ENCODE measurements around the gene LAGE3. TPM values are rescaled to one million over a fixed set of nuclear protein-coding genes. Genes with fewer than 3 reads are reported as not detected.
A peak's percentile ranks its signal among the peaks of the same experiment; 100 is the strongest.

The LAGE3 gene
- total RNA-seq, 6 experiments from 2014 or later = 8.4 to 24.9 (median 10.8) TPM

DNA sequence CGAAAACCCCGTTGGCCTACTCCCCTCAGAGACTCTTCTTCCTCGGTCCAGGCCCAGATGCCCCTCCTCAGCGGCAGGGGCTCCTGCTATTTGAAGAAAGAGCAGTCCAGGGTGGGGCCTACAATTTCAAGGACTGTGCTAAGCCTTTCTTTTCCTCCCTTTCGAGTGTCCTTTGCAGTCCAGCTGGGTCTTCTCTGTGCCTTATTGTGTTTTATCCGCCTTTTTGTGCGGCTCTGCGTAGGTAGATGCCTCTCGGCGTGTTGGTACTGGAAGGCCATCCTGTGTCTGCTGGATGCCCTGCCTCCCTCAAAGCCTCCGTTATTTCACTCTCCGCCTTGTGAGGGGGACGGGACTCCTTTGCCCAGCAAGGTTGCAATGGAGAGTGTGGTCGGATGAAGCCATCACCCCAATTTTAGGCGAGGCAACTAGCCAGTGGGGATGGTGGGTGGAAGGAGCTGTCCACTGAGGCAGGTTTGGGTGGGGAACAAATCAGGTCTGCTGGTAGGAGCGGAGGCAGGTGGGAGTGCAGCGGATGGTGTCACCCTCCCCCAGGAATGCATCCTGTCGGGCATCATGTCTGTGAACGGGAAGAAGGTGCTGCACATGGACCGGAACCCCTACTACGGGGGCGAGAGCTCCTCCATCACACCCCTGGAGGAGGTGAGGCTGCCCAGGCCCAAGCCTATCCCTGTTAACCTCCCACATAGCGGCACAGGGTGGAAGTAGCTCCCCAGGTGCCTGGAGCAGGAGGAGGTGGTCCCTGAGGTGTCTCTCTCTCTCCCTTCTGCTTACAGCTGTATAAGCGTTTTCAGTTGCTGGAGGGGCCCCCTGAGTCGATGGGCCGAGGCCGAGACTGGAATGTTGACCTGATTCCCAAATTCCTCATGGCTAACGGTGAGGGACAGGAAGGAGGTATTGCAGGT is 40.8 kb downstream of the LAGE3 start:
- ATAC-seq = no peak

DNA sequence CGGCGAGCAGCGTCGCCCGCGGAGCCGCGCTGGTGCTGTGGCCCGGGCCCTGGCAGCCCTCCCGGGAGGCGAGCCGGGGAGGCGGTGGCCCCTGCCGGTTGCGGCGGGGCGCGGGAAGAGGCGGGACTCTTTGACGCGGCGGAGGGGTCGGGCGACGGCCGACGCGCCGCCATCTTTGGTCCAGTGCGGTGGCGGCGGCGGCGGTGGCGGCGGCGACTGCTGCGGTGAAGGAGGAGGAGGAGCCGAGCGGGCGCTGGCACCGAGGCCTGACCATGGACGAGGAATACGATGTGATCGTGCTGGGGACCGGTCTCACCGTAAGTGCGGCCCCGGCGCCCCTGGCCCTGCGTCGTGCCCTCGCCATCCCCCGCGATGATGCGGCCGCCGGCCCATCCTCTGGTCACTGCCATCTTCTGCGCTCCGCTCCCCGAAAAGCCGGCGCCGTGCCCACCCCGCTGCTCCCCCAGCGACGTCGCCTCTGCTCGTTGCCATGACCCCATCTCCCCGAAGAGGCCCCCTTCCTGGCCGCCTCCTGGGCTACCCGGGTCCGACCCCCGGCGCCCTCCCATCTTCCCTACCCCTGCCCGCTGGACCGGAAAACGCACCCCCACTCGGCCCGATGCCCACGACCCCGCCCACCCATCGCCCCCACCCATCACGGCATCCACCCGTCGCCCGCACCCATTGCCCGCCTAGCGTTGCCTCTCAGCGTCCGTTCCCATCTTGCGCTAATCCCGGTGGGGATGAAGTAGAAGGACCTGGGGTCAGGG is 41.9 kb downstream of the LAGE3 start, which contains the start of gene GDI1:
Gene GDI1 (plus strand): TSS at position 172 of the 770 bp plus-strand sequence. CDS start 101 bp downstream, at position 273.
- Histone ChIP-seq H3K36me3 (peaks cover 0 to 2% (median 0%) of the 10 kb centered on the region in 4 donors), H3K27me3 (no peaks in the 10 kb centered on the region), H3K27ac (peak within 1 kb of the TSS; percentile 50 to 73 (median 57)), H3K4me1 (no peaks in the 10 kb centered on the region), H3K4me3 (peak within 1 kb of the TSS; percentile 70 to 77 (median 71)), H3K9me3 (no peaks in the 10 kb centered on the region)
- ATAC-seq (peak; percentile 23 to 68 (median 54)), DNase-seq (peak in 1 of 3 donors; percentile 55)
- intact Hi-C loops (cut with DNase I) = no loop called here
- WGBS (ENCODE audit: insufficient coverage, low coverage, low lambda C conversion rate, missing lambda C conversion rate) = 41% methylated on average over 41 of the region's 93 CpGs
- TF ChIP-seq POLR2A (IDR thresholded peaks at IDR 0.05) = peak; percentile 34
- no peak for TF ChIP-seq CTCF (IDR thresholded peaks at IDR 0.05)

More for the DNA sequence above, 40.8 kb downstream of the LAGE3 start:
- no peak for DNase-seq
- peaks cover 0 to 2% (median 0%) of the 10 kb centered on the region in 4 donors for H3K36me3 ChIP-seq
- H3K27ac ChIP-seq = no peak overlapping the region
- H3K4me3 ChIP-seq = peak overlapping the region; percentile 70 to 77 (median 71)
- no peak for TF ChIP-seq CTCF (IDR thresholded peaks at IDR 0.05)
- TF ChIP-seq POLR2A (IDR thresholded peaks at IDR 0.05) = no peak
- 53% methylated on average over 12 of the region's 28 CpGs for WGBS (ENCODE audit: insufficient coverage, low coverage, low lambda C conversion rate, missing lambda C conversion rate)
- H3K27me3 ChIP-seq = no peaks in the 10 kb centered on the region
- no peaks in the 10 kb centered on the region for H3K4me1 ChIP-seq
- intact Hi-C loops (cut with DNase I) = no loop called here
- no peaks in the 10 kb centered on the region for H3K9me3 ChIP-seq

DNA sequence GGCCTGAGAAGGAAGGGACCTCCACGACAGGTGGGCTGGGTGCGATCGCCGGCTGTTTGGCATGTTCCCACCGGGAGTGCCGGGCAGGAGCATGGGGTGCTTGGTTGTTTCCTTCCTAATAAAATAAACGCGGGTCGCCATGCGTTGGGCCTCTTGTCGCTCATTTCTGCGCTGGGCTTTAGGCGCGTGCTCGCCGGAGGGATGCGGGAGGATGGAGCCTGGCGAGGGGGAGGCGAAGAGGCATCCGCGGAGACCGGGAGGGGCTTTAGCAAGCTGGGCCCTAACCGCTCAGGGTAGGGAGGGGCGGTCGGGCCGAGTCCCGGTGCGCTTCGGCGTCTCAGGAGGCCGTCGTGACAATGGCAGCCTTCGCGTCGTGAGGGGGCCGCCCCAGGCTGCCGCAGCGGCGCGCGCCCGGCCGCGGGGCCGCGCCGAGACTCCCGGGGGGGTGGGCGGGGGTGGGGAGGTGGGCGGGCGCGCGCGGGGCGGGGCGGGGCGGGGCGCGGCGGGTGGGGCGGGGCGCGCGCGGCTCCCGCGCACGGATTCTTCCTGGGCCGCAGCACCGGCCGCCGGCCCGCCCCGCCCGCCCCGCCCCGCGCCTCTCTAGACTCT is 42.6 kb downstream of the LAGE3 start:
- H3K4me1 ChIP-seq = no peaks in the 10 kb centered on the region
- ATAC-seq (peak in 3 of 4 donors; percentile 14 to 52 (median 44)), DNase-seq (no peak)
- no peaks in the 10 kb centered on the region for H3K27me3 ChIP-seq
- intact Hi-C loops (cut with DNase I) = no loop called here
- H3K36me3 ChIP-seq = peaks cover 0 to 2% (median 0%) of the 10 kb centered on the region in 4 donors
- peak overlapping the region; percentile 50 to 73 (median 57) for H3K27ac ChIP-seq
- H3K9me3 ChIP-seq = no peaks in the 10 kb centered on the region
- peak overlapping the region; percentile 70 to 77 (median 71) for H3K4me3 ChIP-seq
- WGBS (ENCODE audit: insufficient coverage, low coverage, low lambda C conversion rate, missing lambda C conversion rate) = 30% methylated on average over 25 of the region's 78 CpGs
- no peak for TF ChIP-seq CTCF (IDR thresholded peaks at IDR 0.05)
- TF ChIP-seq POLR2A (IDR thresholded peaks at IDR 0.05) = no peak

DNA sequence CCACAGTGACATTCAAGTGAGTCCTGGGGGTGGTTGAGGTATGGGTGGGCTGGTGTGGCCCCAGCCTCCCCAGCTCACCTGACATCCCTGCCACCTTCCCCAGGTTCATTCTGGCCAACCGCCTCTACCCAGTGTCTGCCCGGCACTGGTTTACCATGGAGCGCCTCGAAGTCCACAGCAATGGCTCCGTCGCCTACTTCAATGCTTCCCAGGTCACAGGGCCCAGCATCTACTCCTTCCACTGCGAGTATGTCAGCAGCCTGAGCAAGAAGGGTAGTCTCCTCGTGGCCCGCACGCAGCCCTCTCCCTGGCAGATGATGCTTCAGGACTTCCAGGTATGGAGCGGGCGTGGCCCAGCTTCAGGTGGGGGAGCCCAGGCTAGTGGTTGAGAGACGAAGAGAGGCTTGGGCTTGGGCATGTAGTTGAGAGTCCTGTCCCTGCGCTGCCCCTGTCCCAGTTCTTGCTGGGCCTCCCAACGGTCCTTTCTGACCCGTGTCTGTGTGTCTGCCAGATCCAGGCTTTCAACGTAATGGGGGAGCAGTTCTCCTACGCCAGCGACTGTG is 43.8 kb downstream of the LAGE3 start:
- H3K27ac ChIP-seq = no peak overlapping the region
- no CpG with 5 or more reads among the region's 19 CpGs for WGBS (ENCODE audit: insufficient coverage, low coverage, low lambda C conversion rate, missing lambda C conversion rate)
- no peak for ATAC-seq
- DNase-seq = no peak
- H3K4me3 ChIP-seq = no peak overlapping the region
- H3K4me1 ChIP-seq = no peaks in the 10 kb centered on the region
- no peaks in the 10 kb centered on the region for H3K9me3 ChIP-seq
- TF ChIP-seq POLR2A (IDR thresholded peaks at IDR 0.05) (no peak), CTCF (IDR thresholded peaks at IDR 0.05) (no peak)
- intact Hi-C loops (cut with DNase I) = no loop called here
- no peaks in the 10 kb centered on the region for H3K27me3 ChIP-seq
- H3K36me3 ChIP-seq = peaks cover 0 to 2% (median 0%) of the 10 kb centered on the region in 4 donors

Measured in right lobe of liver (tissue), 6 donors.